HuH-7 (cell line): Measurements from ENCODE around the gene PORCN.
"Not testable (repeated sequence)": the region's sequence is repeated elsewhere in the genome, so short reads cannot be mapped to it uniquely, and the experiment has no call there.

Experiments used
- DNase-seq: peaks from one replicate; pipeline ENCODE4 v3.0.0; 2011; ENCODE audit warnings: low spot score

PORCN gene

DNA sequence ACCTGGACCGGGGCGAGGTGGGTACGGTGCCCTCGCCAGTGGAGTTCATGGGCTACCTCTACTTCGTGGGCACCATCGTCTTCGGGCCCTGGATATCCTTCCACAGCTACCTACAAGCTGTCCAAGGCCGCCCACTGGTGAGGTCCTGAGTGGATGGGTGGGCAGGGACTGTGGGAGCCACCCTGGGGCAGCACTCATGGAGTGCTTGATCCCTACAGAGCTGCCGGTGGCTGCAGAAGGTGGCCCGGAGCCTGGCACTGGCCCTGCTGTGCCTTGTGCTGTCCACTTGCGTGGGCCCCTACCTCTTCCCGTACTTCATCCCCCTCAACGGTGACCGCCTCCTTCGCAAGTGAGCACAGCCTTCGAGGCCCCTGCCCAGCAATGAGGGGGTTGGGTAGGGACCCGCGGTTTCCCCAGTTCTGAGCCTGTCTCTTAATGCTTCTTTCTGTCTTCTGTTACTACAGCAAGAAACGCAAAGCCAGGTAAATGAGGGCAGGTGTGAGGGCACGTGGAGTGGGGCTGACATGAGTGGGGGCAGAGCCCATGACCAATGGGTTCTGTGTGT lies 3.7 kb downstream of the PORCN start:
- DNase-seq: no peak

DNA sequence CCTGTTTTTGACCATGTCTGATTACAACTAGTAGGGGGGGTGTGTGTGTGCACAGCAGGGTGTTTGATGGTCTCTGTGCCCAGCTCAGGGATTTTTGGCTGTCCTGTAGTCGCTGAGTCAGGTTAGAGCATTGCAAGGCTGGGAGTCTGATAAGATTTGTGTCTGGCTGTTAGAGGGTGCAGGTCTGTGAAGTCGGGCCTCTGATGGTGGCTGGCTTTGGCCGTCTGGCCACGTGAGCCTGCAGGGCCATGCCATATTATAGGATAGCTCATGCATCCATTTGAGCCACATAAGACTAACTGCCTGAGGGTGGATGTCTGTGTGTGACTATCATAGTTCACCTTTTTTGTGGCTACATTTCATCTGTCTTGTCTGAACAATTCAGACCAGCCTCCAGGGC lies 4.9 kb downstream of the PORCN start:
- no peak for DNase-seq

DNA sequence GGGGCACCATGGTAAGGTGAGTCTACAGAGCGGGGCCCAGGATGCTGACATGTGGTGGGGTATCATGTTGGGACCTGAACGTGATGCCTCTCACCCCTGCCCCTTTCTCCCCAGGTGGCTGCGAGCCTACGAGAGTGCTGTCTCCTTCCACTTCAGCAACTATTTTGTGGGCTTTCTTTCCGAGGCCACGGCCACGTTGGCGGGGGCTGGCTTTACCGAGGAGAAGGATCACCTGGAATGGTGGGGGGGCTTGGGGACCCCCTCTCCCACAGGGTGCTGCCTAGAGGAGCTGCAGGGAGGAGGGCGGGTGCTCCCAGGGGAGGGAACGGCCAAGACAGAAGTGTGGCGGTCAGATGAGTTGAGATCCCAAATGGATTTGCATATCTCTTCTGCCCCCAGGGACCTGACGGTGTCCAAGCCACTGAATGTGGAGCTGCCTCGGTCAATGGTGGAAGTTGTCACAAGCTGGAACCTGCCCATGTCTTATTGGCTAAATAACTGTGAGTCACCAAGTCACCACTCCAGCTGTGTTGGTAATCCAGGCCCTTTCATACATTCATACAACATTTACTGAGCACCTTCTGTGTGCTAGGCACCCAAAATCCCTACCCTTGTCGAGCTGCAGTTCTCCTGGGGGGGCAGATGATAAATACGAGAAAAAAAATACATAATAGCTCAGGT lies 5.5 kb downstream of the PORCN start:
- no peak for DNase-seq

DNA sequence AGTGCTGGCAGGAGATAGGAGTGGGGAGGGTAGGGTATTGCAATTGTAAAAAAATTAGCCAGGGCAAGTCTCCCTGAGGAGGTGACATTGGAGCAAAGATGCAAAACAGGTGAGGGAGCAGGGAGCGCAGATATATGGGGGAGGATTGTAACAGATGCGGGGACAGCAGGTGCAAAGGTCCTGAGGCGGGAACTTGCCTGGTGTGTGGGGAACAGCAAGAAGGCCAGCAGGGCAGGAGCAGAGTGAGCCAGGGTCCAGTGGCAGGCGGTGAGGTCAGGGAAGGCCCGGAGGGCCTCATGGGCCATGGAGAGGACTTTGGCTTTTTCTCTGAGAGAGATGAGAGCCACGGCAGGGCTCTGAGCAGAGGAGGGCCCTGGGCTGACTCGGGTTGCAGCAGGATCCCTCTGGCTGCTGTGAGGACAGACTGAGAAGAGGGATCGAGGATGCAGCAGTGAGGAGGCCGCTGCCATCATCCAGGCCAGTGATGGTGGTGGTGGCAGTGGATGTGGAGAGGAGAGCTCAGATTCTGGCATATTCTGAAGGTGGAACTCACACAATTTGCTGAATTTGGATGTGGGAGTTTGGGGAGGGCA lies 6.2 kb downstream of the PORCN start:
- no peak for DNase-seq

DNA sequence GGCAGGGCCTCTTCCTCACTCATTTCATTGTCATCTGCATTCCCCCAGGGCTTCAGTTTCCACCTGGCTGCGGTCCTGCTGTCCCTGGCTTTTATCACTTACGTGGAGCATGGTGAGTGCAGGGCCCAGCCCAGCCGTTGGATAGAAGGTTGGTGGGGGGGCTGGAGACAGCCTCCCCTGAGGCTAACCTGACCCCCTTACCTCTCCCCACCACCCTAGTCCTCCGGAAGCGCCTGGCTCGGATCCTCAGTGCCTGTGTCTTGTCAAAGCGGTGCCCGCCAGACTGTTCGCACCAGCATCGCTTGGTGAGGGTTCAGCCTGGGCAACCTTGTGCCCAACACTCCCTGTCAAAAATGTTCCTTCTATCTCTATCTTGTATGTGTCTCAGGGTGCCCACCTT lies 7.0 kb downstream of the PORCN start:
- DNase-seq: no peak

DNA sequence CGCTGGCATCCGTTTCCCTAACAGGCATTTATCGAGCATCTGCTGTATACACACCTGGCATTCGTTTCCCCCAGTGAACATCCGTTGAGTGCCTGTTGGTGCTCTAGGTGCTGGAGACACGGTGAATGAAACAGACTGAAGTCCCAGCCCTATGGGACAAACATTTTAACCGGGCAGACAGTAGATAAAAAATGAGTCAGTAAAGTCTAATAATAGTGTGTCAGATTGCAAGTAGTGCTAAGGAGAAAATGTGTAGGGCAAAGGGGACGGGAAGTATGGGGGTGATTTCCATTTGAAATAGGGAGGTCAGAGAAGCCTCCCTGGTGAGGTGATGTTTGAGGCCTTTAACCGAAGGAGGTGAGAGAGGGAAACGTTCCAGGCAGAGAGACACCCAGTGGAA lies 7.5 kb downstream of the PORCN start:
- no peak for DNase-seq

DNA sequence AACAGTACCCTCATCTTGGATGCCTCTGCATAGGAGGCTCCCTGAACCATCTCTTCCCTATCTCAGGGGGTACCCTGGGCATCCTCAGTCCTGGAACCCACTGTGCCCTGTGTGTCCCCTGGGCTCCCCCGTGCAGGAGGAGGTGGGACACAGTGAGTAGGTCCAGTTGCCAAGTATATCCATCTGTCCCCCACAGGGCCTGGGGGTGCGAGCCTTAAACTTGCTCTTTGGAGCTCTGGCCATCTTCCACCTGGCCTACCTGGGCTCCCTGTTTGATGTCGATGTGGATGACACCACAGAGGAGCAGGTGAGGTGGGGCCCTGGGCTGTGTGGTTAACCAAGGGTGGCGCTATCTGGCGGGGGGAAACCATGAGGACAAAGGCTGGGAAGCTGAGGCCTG lies 8.2 kb downstream of the PORCN start:
- no peak for DNase-seq

DNA sequence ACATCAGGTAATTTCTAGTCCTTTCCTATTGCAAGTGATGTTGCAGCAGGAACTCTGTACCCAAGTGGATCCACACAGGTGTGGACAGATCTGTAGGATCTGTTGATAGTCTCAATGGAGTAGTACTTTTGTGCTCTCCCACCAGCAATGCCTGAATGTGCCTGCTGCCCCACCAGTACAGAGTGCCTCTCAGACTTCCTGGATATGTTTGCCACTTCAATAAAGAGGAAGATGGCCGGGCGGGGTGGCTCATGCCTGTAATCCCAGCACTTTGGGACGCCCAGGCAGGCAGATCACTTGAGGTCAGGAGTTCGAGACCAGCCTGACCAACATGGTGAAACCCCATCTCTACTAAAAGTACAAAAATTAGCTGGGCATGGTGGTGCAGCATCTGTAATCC lies 10.7 kb downstream of the PORCN start:
- not testable (repeated sequence) for DNase-seq

DNA sequence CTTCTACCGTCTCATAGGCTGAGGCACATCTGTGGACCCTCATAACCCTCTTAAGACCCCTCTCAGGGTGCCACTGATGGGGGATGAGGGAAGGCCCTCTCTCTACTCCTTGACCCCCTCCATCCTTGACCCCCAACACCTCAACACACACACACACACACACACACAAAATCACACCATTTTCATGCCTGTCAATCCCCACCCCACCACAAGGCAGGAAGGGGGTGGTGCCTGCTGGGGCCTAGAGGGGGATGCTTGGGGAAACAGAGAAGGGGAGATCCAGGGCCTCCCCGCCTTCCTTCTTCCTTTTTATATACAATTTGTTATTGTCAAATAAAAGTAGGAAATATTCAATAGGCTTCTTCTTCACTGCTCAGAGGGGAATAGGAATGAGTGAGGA lies 11.7 kb downstream of the PORCN start:
- DNase-seq: no peak

DNA sequence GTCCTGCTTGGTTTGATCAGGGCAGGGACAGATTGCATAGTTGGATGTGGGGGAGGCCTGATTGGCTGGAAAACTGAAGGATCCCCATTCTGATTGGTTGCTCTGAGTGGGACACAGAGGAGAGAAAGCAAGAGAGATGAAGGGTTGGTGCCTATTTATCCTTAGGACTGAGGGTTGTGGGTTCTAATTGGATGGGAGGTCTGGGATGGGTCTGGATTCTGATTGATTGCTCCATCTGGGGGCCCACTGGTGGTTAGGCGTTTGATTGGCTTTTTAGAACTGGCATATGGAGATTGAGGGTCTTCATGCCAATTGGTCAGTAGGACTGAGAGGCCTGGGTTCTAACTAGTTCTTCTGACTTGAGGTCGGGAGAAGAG lies 12.2 kb downstream of the PORCN start:
- peak; percentile 38 for DNase-seq

DNA sequence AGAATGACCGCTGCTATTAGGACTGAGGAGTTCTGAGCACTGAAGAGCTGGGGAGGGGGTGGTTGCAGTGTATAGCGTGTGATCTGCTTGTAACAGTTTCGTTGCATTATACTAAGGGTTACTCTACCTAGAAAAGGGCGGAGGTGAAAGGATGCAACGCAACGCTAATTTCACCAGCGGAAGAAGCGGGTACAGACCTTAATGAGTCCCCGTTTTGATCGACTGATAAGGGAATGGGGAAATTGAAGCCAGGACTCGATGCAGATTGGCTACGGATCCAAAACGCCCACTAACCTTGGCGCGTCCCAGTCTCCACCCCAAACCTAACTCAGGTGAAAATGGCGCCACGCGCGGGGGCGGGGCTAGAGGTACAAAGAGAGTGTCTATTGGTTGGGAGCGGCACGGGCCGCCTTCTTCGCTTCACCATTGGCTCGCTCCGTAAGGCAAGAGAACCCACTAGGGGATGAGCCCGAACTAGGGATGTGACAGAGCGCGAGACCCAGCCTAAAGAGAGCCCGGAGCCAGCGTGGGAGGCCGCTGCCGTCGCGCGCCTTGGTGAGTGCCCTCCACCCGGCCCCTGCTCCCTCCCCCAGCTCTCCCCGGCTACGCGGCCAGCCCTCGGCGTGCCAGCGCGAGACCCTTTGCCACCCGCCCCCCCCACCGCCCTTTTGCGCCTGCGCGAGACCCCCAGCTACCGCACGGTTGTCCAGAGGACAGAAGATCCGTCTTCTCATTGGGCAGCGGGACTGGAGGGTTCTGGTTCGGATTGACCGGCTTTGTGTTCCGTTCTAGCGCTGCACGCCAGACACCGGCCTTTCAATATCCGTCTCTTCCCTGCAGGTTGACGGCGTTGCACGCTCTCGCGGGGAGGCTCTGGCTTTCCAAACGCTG lies 12.8 kb downstream of the PORCN start, which contains the start of gene EBP:
Gene EBP (plus strand): TSS at position 456 of the 891 bp plus-strand sequence. CDS start 1,964 bp downstream, outside the sequence.
- DNase-seq: peak; percentile 97

DNA sequence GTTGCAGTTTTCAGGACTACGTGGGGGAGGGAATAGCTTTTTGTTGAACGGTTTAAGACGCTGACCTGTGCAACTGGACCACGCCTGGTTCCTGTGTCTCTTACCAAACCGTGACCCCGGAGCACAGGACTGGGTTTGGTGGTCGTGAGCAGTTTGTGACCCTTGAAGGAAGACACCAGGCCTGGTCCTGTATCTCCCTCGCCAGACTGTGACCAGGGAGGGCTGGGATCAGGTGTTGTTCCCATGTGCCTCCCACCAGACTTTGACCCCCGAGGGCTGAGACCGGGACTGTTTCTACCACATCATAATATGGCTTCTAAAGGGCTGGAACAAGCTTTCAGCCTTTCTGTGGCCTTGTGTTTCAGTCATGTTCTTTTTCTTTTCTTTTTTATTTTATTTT lies 13.5 kb downstream of the PORCN start:
- DNase-seq: peak; percentile 40

DNA sequence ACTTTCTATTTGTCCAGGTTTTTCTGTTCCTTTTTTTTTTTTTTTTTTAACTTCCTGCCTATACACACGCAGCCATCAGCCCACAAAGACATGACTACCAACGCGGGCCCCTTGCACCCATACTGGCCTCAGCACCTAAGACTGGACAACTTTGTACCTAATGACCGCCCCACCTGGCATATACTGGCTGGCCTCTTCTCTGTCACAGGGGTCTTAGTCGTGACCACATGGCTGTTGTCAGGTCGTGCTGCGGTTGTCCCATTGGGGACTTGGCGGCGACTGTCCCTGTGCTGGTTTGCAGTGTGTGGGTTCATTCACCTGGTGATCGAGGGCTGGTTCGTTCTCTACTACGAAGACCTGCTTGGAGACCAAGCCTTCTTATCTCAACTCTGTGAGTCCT lies 14.9 kb downstream of the PORCN start:
- no peak for DNase-seq

DNA sequence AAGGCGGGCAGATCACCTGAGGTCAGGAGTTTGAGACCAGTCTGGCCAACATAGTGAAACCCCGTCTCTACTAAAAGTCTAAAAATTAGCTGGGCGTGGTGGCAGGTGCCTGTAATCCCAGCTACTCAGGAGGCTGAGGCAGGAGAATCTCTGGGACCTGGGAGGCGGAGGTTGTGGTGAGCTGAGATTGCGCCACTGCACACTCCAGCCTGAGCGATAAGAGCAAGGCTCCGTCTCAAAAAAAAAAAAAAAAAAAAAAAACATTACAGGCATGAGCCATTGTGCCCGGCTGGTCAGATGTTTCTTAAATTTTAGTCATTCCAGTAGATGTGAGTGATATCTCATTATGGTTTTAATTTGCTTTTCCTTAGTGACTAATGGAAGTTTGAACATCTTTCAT lies 17.1 kb downstream of the PORCN start:
- DNase-seq: not testable (repeated sequence)

DNA sequence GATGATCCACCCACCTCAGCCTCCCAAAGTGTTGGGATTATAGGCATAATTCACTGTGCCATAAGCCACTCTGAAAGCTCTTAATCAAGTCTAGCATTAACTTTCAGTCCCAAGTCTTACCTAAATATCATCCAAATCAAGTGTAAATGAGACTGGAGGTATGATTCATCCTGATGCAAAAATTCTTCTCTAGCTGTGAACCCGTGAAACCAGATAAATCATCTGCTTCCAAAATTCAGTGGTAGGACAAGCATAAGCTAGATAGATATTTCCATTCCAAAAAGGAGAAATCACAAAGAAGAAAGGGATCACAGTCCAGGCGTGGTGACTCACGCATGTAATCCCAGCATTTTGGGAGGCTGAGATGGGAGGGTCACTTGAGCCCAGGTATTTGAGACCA lies 21.9 kb downstream of the PORCN start:
- no peak for DNase-seq

DNA sequence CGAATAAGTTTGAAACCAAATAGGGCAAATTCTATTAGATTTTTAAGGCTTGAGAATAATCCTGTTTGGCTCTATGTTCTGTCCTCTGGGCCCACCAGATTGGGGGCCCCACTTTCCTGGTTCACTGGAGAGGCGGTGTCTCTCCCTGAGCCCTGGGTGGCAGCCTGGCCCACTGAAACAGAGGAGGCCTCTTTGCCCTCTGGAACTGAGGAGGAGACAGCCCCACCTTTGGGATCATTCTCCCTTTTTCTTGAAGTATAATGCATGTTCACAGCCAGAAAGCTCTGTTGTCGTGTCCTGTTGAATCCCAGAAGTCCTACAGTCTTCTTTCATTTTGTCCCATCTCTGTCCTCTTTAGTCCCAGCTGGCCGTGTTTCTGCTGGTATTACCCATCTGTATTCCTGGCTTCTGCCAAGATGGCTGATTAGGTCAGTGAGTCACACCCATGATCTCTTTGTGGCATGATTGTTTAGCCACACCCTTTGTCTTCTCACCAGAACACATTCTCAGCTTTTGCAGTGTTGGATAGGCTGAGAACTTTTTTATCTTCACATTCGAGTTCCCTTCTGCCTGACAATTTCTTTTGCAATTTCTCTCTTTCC lies 22.7 kb downstream of the PORCN start:
- DNase-seq: no peak

DNA sequence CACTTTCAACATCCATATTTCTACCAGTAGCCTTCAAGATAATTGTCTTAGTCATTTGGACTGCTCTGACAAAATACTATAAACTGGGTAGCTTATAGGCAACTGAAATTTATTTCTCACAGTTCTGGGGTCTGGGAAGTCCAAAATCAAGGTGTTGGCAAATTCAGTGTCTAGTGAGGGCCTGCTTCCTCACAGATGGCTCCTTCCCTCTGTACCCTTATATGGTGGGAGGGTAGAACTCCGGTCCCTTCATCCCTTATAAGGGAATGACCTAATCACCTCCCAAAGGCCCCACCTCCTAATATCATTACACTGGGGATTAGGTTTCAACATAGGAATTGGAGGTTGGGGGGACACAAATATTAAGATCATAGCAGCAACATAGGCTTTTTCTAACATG lies 23.4 kb downstream of the PORCN start:
- DNase-seq: no peak

DNA sequence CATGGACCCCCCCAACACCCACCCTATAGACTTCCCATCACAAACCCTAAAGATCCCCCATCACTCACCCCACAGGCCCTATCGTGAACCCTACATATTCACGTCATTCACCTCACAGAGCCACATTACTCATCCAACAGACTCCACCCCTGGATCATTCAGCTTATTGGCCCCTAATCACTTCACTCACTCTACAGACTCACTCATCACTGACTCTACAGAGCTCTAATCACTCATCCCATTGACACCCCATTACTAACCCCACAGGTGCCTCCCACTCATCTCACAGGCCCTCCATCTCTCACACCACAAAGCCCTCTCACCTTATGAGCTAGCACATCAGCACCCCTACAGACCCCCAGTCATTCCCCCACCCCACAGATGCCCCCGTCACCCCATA lies 24.4 kb downstream of the PORCN start:
- DNase-seq: no peak

DNA sequence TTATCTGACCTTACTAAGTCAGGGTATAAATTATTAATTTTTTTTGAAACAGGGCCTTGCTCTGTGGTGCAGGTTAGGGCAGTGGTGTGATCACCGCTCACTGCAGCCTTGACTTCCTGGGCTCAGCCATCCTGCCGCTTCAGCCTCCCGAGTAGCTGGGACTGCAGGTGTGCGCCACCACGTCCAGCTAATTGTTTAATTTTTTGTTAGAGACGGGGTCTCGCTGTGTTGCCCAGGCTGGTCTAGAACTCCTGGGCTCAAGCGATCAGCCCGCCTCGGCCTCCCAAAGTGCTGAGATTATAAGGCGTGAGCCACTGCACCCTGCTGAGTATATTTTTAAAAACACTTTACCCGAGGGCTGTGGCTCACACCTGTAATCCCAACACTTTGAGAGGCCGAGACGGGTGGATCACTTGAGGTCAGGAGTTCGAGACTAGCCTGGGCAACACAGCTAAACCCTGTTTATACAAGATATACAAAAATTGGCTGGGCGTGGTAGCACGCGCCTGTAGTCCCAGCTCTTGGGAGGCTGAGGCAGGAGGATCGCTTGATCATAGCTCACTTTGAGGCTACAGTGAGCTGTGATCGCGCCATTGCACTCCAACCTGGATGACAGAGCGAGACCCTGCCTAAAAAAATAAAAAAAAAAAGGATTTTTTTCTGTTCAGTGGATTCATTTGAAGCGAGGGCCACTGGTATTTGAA lies 30.0 kb downstream of the PORCN start:
- DNase-seq: no peak

DNA sequence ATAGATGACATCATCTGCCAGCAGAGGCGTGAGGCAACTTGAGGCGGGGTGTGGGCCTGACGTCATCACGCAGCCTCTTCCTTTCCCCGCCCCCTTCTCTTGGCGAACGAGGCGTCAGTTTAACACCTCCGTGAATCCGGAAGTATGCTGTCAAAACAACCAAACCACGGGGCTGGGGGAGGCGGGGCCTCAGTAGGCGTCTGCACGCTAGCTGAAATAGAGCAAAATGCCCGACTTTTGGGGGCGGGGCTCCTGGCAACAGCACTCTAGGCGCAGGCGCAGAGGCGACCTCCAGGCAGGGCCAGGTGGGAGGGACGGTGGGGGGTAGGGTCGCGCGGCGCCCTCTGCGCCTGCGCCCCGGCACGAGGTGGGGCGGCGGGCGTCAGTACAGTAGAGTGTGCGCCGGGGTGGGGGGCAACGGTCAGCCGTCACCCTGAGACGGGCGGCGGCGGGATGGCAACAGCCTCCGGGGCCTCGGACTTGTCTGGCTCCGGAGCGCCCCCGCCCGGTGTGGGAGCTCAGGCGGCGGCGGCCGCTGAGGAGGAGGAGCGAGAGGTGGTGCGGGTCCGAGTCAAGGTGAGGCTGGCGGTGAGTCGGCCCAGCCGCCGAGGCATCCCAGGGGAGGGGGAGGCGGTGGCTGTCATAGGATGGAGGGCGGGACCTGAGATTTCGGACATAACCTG lies 30.7 kb downstream of the PORCN start, which contains the start of gene TBC1D25:
Gene TBC1D25 (plus strand): TSS at position 370 of the 683 bp plus-strand sequence. CDS start 84 bp downstream, at position 454.
- DNase-seq: peak; percentile 89

DNA sequence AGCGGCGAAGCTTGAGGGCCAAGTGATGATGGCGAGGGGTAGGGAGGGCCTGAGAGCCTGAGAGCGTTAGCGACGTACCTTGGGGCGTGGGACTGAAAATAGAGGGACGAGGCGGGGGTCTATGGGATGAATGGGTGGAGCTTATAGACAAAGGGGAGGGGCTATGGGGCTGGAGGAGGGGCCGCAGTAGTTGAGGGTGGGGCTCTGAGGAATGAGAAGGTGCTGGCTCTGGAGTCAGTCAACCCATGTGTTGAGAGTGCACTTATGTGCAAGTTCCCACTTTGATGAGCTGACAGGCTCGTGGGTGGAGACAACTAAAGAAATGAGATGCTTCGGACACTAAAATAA lies 31.2 kb downstream of the PORCN start:
- DNase-seq: peak; percentile 58
